Stomach (tissue), 9 donors: ENCODE measurements around the gene PIEZO2. TPM values are rescaled to one million over a fixed set of nuclear protein-coding genes. Genes with fewer than 3 reads are reported as not detected.

ENCODE experiments used
- DNase-seq, 2 donors: peaks; one replicate each; pipeline versions ENCODE4 v3.0.0 to v3.0.0-alpha.2; 2013 to 2019
- H3K27ac ChIP-seq, 5 donors: fragments of 200-600 bp in 4 of 5; sonication (generic) in 4 of 5; one replicate each; pipeline ENCODE4 v1.5.1; 2013 to 2019; ENCODE audit warnings: mild to moderate bottlenecking in 1 of 5, moderate library complexity in 1 of 5
- H3K27me3 ChIP-seq, 3 donors: fragments of 200-600 bp; sonication (generic); one replicate each; pipeline ENCODE4 v1.5.1; 2017 to 2019; ENCODE audit warnings: mixed run types in 1 of 3
- H3K36me3 ChIP-seq, 4 donors: fragments of 200-600 bp; sonication (generic); 1 replicate in 3 of 4; 2 replicates in 1 of 4; pipeline ENCODE4 v1.5.1; 2016 to 2019
- H3K4me1 ChIP-seq, 4 donors: fragments of 200-600 bp; sonication (generic); one replicate each; pipeline ENCODE4 v1.5.1; 2016 to 2019
- H3K4me3 ChIP-seq, 4 donors: fragments of 200-600 bp; sonication (generic) in 3 of 4; one replicate each; pipeline ENCODE4 v1.5.1; 2016 to 2019; ENCODE audit warnings: mild to moderate bottlenecking in 1 of 4
- H3K9me3 ChIP-seq, 4 donors: fragments of 200-600 bp; sonication (generic); one replicate each; pipeline ENCODE4 v1.5.1; 2016 to 2019
- CTCF ChIP-seq, 7 experiments: fragments of 450-650 bp in 4 of 7; fragments of 200-600 bp in 3 of 7; sonication (generic) in 3 of 7; IDR thresholded peaks; one replicate each; pipeline ENCODE4 v1.5.1; 2016 to 2019; ENCODE audit warnings: antibody characterized with exemption in 7 of 7, control low read depth in 2 of 7, mild to moderate bottlenecking in 1 of 7
- EP300 ChIP-seq: sonication (generic); formaldehyde crosslinking; IDR thresholded peaks from one replicate; pipeline ENCODE4 v1.6.1; 2017; ENCODE audit warnings: antibody characterized with exemption
- POLR2A ChIP-seq, 4 donors: fragments of 450-650 bp; IDR thresholded peaks; one replicate each; pipeline ENCODE4 v1.6.1; 2016; ENCODE audit warnings: antibody characterized with exemption in 4 of 4, control low read depth in 2 of 4, mild to moderate bottlenecking in 1 of 4, moderate library complexity in 1 of 4
- POLR2AphosphoS5 ChIP-seq, 3 donors: sonication (generic); formaldehyde crosslinking; IDR thresholded peaks; one replicate each; pipeline ENCODE4 v1.6.1; 2016; ENCODE audit warnings: antibody characterized with exemption in 3 of 3
- WGBS, 5 donors: extraction: QIAGEN DNeasy Blood & Tissue Kit in 3 of 5; methylation state at CpG; one replicate each; pipeline versions ENCODE4 v1.1.5 to v1.1.7; 2013 to 2018; 5-methylcytosine and 5-hydroxymethylcytosine counted together
- intact Hi-C: fragments of 100-400 bp; cut with DNase I; formaldehyde crosslinking; loops from one replicate; pipeline ENCODE4 v1.15.1; 2023; ENCODE audit warnings: low total_unique reads
- polyA plus RNA-seq, 3 donors: library from polyadenylated mRNA; stranded (reverse); fragments of 200-250 nt; gene quantifications; one replicate each; pipeline ENCODE4 v1.2.3, GENCODE V29; 2013
- total RNA-seq, 5 donors: library from RNA; depleted of rRNA; stranded (reverse); fragments of >200 nt; gene quantifications; one replicate each; pipeline versions ENCODE4 v1.1.0 to v1.2.3, GENCODE V29; 2014 to 2016
- donor health status: healthy with polysubstance abuse.
- donor health status: Bipolar disorder and iron deficiency.
- donor health status: healthy.

Gene PIEZO2
- total and polyA plus RNA-seq, 8 donors: 0.30 to 45.3 (median 2.5) TPM

- no peak overlapping the region for H3K4me3 ChIP-seq
- intact Hi-C loops: no loop called here
- peaks cover 0 to 5% (median 0%) of the 10 kb centered on the region in 4 donors for H3K4me1 ChIP-seq
- TF ChIP-seq EP300 (no peak), POLR2A (IDR thresholded peaks at IDR 0.05) (no peak), POLR2AphosphoS5 (IDR thresholded peaks at IDR 0.05) (no peak), CTCF (IDR thresholded peaks at IDR 0.05) (no peak)
- H3K27me3 ChIP-seq: no peaks in the 10 kb centered on the region
- DNase-seq: no peak
- H3K9me3 ChIP-seq: no peaks in the 10 kb centered on the region
- H3K27ac ChIP-seq: no peak overlapping the region
- H3K36me3 ChIP-seq: no peaks in the 10 kb centered on the region
- 76 to 84% (median 78%) methylated on average over 7 of the region's 7 CpGs for WGBS, 5 donors
Observed at GRCh38 chr18:10784596-10785202, 364.7 kb downstream of the PIEZO2 start.

- H3K36me3 ChIP-seq: no peaks in the 10 kb centered on the region
- WGBS, 5 donors: 62 to 78% (median 67%) methylated on average over 5 of the region's 5 CpGs
- no peaks in the 10 kb centered on the region for H3K9me3 ChIP-seq
- no peak for DNase-seq
- TF ChIP-seq CTCF (IDR thresholded peaks at IDR 0.05) (no peak), EP300 (no peak), POLR2A (IDR thresholded peaks at IDR 0.05) (no peak), POLR2AphosphoS5 (IDR thresholded peaks at IDR 0.05) (no peak)
- intact Hi-C loops: no loop called here
- H3K27me3 ChIP-seq: no peaks in the 10 kb centered on the region
- H3K27ac ChIP-seq: no peak overlapping the region
- H3K4me1 ChIP-seq: peaks cover 0 to 5% (median 0%) of the 10 kb centered on the region in 4 donors
- H3K4me3 ChIP-seq: no peak overlapping the region
Observed at GRCh38 chr18:10783941-10784340, 365.4 kb downstream of the PIEZO2 start.

DNA sequence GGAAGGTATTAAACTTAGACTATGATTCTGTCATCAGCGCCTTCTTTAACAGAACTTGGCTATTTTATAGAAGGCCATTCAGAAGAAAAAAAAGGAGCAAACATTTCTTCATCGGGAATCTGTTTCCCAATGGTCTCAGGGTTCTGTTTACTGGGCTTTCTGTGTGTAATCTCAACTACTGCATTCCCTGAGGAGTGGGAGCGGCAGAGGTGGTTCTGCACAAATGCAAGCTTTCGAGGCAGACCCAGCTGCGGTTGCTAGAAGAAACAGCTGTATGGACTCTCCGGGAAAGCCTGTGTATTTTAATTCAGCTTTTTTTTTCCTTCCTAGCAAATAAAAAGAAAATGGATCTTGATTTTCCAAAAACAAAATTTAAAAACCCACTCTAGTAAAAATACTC lies 372.9 kb downstream of the PIEZO2 start:
- WGBS, 5 donors: 34 to 58% (median 43%) methylated on average over 6 of the region's 6 CpGs
- no peak overlapping the region for H3K27ac ChIP-seq
- no peaks in the 10 kb centered on the region for H3K36me3 ChIP-seq
- H3K4me3 ChIP-seq: no peak overlapping the region
- peaks cover 0 to 16% (median 0%) of the 10 kb centered on the region in 3 donors for H3K27me3 ChIP-seq
- H3K4me1 ChIP-seq: no peaks in the 10 kb centered on the region
- intact Hi-C loops: no loop called here
- TF ChIP-seq EP300: no peak
- no peak for TF ChIP-seq POLR2AphosphoS5 (IDR thresholded peaks at IDR 0.05)
- TF ChIP-seq CTCF (IDR thresholded peaks at IDR 0.05): no peak
- TF ChIP-seq POLR2A (IDR thresholded peaks at IDR 0.05): no peak
- peak in 1 of 2 donors; percentile 61 for DNase-seq
- peaks cover 0 to 9% (median 0%) of the 10 kb centered on the region in 4 donors for H3K9me3 ChIP-seq

- no peak overlapping the region for H3K27ac ChIP-seq
- no peaks in the 10 kb centered on the region for H3K4me1 ChIP-seq
- H3K4me3 ChIP-seq: no peak overlapping the region
- TF ChIP-seq CTCF (IDR thresholded peaks at IDR 0.05): no peak
- no peak for TF ChIP-seq POLR2A (IDR thresholded peaks at IDR 0.05)
- intact Hi-C loops: no loop called here
- peaks cover 0 to 9% (median 0%) of the 10 kb centered on the region in 4 donors for H3K9me3 ChIP-seq
- DNase-seq: no peak
- peaks cover 0 to 16% (median 0%) of the 10 kb centered on the region in 3 donors for H3K27me3 ChIP-seq
- H3K36me3 ChIP-seq: no peaks in the 10 kb centered on the region
- 74 to 79% (median 76%) methylated on average over 5 of the region's 5 CpGs for WGBS, 5 donors
Observed at GRCh38 chr18:10775026-10775425, 374.3 kb downstream of the PIEZO2 start.
